Effector memory CD8-positive, alpha-beta T cell (primary cell): ENCODE results near the gene RABGEF1.
"Not testable (repeated sequence)": the region's sequence is repeated elsewhere in the genome, so short reads cannot be mapped to it uniquely, and the experiment has no call there.

Source experiments
- ATAC-seq: fragments of 150-1000 bp; cut with Tn5 transposase; replicated peaks from 2 replicates; pipeline ENCODE4 v1.10.0; 2021; ENCODE audit warnings: mild to moderate bottlenecking, moderate library complexity
- DNase-seq, 3 experiments: peaks; one replicate each; pipeline ENCODE4 v3.0.0; 2021
- H3K27ac Mint-ChIP-seq, 2 donors: one replicate each; pipeline ENCODE4 v1.8.0; 2022; ENCODE audit warnings: mild to moderate bottlenecking in 2 of 2, mixed read lengths in 2 of 2, moderate library complexity in 2 of 2
- H3K27me3 Mint-ChIP-seq, 2 donors: one replicate each; pipeline ENCODE4 v1.8.0; 2022; ENCODE audit warnings: mixed read lengths in 2 of 2
- H3K36me3 Mint-ChIP-seq: one replicate; pipeline ENCODE4 v1.8.0; 2022; ENCODE audit warnings: mild to moderate bottlenecking, moderate library complexity, mixed read lengths; ENCODE audit not compliant: insufficient read depth
- H3K4me1 Mint-ChIP-seq, 2 donors: one replicate each; pipeline ENCODE4 v1.8.0; 2022; ENCODE audit warnings: low read depth in 2 of 2, mixed read lengths in 2 of 2
- H3K4me3 Mint-ChIP-seq, 2 donors: one replicate each; pipeline ENCODE4 v1.8.0; 2022; ENCODE audit warnings: mild to moderate bottlenecking in 2 of 2, mixed read lengths in 2 of 2, moderate library complexity in 2 of 2
- H3K9me3 Mint-ChIP-seq, 2 donors: one replicate each; pipeline ENCODE4 v1.8.0; 2022; ENCODE audit warnings: mixed read lengths in 2 of 2

Gene RABGEF1

GRCh38 chr7:66716634-66717033, 23.9 kb upstream of the RABGEF1 start:
- not testable (repeated sequence) for H3K27ac Mint-ChIP-seq, H3K9me3 Mint-ChIP-seq, H3K4me1 Mint-ChIP-seq, H3K36me3 Mint-ChIP-seq, DNase-seq, H3K27me3 Mint-ChIP-seq, ATAC-seq, H3K4me3 Mint-ChIP-seq

GRCh38 chr7:66720561-66720960, 20.0 kb upstream of the RABGEF1 start:
- Mint-ChIP-seq H3K36me3 (peaks cover 4% of the 10 kb centered on the region), H3K4me1 (no peaks in the 10 kb centered on the region), H3K27ac (no peak overlapping the region), H3K27me3 (no peaks in the 10 kb centered on the region), H3K4me3 (no peak overlapping the region), H3K9me3 (peaks cover 0 to 2% of the 10 kb centered on the region in 2 donors)
- ATAC-seq, result no peak
- no peak for DNase-seq

GRCh38 chr7:66725843-66726242, 14.7 kb upstream of the RABGEF1 start:
- no peak overlapping the region for H3K27ac Mint-ChIP-seq

GRCh38 chr7:66727058-66727457, 13.5 kb upstream of the RABGEF1 start:
- H3K36me3 Mint-ChIP-seq, result no peaks in the 10 kb centered on the region
- ATAC-seq (no peak), DNase-seq (no peak)
- H3K9me3 Mint-ChIP-seq, result peaks cover 0 to 2% of the 10 kb centered on the region in 2 donors
- H3K27me3 Mint-ChIP-seq, result no peaks in the 10 kb centered on the region
- no peak overlapping the region for H3K27ac Mint-ChIP-seq
- H3K4me3 Mint-ChIP-seq, result no peak overlapping the region
- H3K4me1 Mint-ChIP-seq, result no peaks in the 10 kb centered on the region

More at GRCh38 chr7:66725843-66726242, 14.7 kb upstream of the RABGEF1 start:
- no peaks in the 10 kb centered on the region for H3K36me3 Mint-ChIP-seq
- peaks cover 0 to 2% of the 10 kb centered on the region in 2 donors for H3K9me3 Mint-ChIP-seq
- no peak for ATAC-seq
- H3K27me3 Mint-ChIP-seq, result no peaks in the 10 kb centered on the region
- no peak for DNase-seq
- H3K4me1 Mint-ChIP-seq, result no peaks in the 10 kb centered on the region
- H3K4me3 Mint-ChIP-seq, result no peak overlapping the region

GRCh38 chr7:66728571-66728970, 12.0 kb upstream of the RABGEF1 start:
- H3K4me1 Mint-ChIP-seq, result no peaks in the 10 kb centered on the region
- peak overlapping the region in 1 of 2 donors; percentile 53 for H3K27ac Mint-ChIP-seq

GRCh38 chr7:66729274-66729673, 11.3 kb upstream of the RABGEF1 start:
- DNase-seq (no peak), ATAC-seq (no peak)
- peak overlapping the region in 1 of 2 donors; percentile 41 for H3K27ac Mint-ChIP-seq
- peaks cover 4% of the 10 kb centered on the region for H3K36me3 Mint-ChIP-seq
- H3K4me1 Mint-ChIP-seq, result no peaks in the 10 kb centered on the region
- no peaks in the 10 kb centered on the region for H3K9me3 Mint-ChIP-seq
- H3K27me3 Mint-ChIP-seq, result no peaks in the 10 kb centered on the region
- H3K4me3 Mint-ChIP-seq, result no peak overlapping the region

More at GRCh38 chr7:66728571-66728970, 12.0 kb upstream of the RABGEF1 start:
- ATAC-seq (no peak), DNase-seq (no peak)
- peaks cover 0 to 2% of the 10 kb centered on the region in 2 donors for H3K9me3 Mint-ChIP-seq
- H3K4me3 Mint-ChIP-seq, result no peak overlapping the region
- peaks cover 4% of the 10 kb centered on the region for H3K36me3 Mint-ChIP-seq
- no peaks in the 10 kb centered on the region for H3K27me3 Mint-ChIP-seq

GRCh38 chr7:66731986-66732385, 8.5 kb upstream of the RABGEF1 start:
- H3K36me3 Mint-ChIP-seq, result peaks cover 4% of the 10 kb centered on the region
- DNase-seq, result no peak
- H3K9me3 Mint-ChIP-seq, result peaks cover 3 to 8% of the 10 kb centered on the region in 2 donors
- no peak for ATAC-seq
- peaks cover 13 to 16% of the 10 kb centered on the region in 2 donors for H3K4me1 Mint-ChIP-seq
- no peak overlapping the region for H3K27ac Mint-ChIP-seq
- no peaks in the 10 kb centered on the region for H3K27me3 Mint-ChIP-seq
- H3K4me3 Mint-ChIP-seq, result no peak overlapping the region

- peaks cover 4% of the 10 kb centered on the region for H3K36me3 Mint-ChIP-seq
- ATAC-seq (no peak), DNase-seq (no peak)
- H3K9me3 Mint-ChIP-seq, result peaks cover 3 to 8% of the 10 kb centered on the region in 2 donors
- peaks cover 16 to 21% of the 10 kb centered on the region in 2 donors for H3K4me1 Mint-ChIP-seq
- H3K27ac Mint-ChIP-seq, result no peak overlapping the region
- no peaks in the 10 kb centered on the region for H3K27me3 Mint-ChIP-seq
- H3K4me3 Mint-ChIP-seq, result no peak overlapping the region
These were observed 8.1 kb upstream of the RABGEF1 start for GRCh38 chr7:66732439-66732838.

GRCh38 chr7:66734006-66734405, 6.5 kb upstream of the RABGEF1 start:
- H3K27ac Mint-ChIP-seq, result no peak overlapping the region

GRCh38 chr7:66735154-66735553, 5.4 kb upstream of the RABGEF1 start:
- H3K9me3 Mint-ChIP-seq, result peaks cover 3 to 8% of the 10 kb centered on the region in 2 donors
- no peak overlapping the region for H3K4me3 Mint-ChIP-seq
- ATAC-seq (no peak), DNase-seq (no peak)
- H3K27ac Mint-ChIP-seq, result peak overlapping the region in 1 of 2 donors; percentile 54
- no peaks in the 10 kb centered on the region for H3K27me3 Mint-ChIP-seq
- peaks cover 8% of the 10 kb centered on the region for H3K36me3 Mint-ChIP-seq
- peaks cover 20 to 27% of the 10 kb centered on the region in 2 donors for H3K4me1 Mint-ChIP-seq

More at GRCh38 chr7:66734006-66734405, 6.5 kb upstream of the RABGEF1 start:
- H3K36me3 Mint-ChIP-seq, result peaks cover 4% of the 10 kb centered on the region
- no peak overlapping the region for H3K4me3 Mint-ChIP-seq
- ATAC-seq (no peak), DNase-seq (no peak)
- H3K27me3 Mint-ChIP-seq, result no peaks in the 10 kb centered on the region
- peaks cover 3 to 8% of the 10 kb centered on the region in 2 donors for H3K9me3 Mint-ChIP-seq
- peaks cover 16 to 22% of the 10 kb centered on the region in 2 donors for H3K4me1 Mint-ChIP-seq

- Mint-ChIP-seq H3K4me1 (peaks cover 23 to 28% of the 10 kb centered on the region in 2 donors), H3K27me3 (no peaks in the 10 kb centered on the region), H3K27ac (peak overlapping the region in 1 of 2 donors; percentile 32), H3K9me3 (peaks cover 3 to 8% of the 10 kb centered on the region in 2 donors), H3K4me3 (no peak overlapping the region), H3K36me3 (peaks cover 13% of the 10 kb centered on the region)
- DNase-seq, result no peak
- no peak for ATAC-seq
These were observed 4.7 kb upstream of the RABGEF1 start for GRCh38 chr7:66735850-66736249.

GRCh38 chr7:66736892-66737291, 3.6 kb upstream of the RABGEF1 start:
- Mint-ChIP-seq H3K4me1 (peaks cover 26 to 32% of the 10 kb centered on the region in 2 donors), H3K4me3 (peak overlapping the region in 1 of 2 donors; percentile 32), H3K9me3 (peaks cover 3 to 8% of the 10 kb centered on the region in 2 donors), H3K27ac (peak overlapping the region in 1 of 2 donors; percentile 45), H3K36me3 (peaks cover 21% of the 10 kb centered on the region), H3K27me3 (no peaks in the 10 kb centered on the region)
- DNase-seq (no peak), ATAC-seq (no peak)

- H3K27me3 Mint-ChIP-seq, result no peaks in the 10 kb centered on the region
- peaks cover 20% of the 10 kb centered on the region for H3K36me3 Mint-ChIP-seq
- no peak overlapping the region for H3K4me3 Mint-ChIP-seq
- peaks cover 30 to 39% of the 10 kb centered on the region in 2 donors for H3K4me1 Mint-ChIP-seq
- H3K9me3 Mint-ChIP-seq, result peaks cover 3 to 8% of the 10 kb centered on the region in 2 donors
- H3K27ac Mint-ChIP-seq, result peak overlapping the region in 1 of 2 donors; percentile 41
- DNase-seq, result no peak
- ATAC-seq, result no peak
These were observed 2.9 kb upstream of the RABGEF1 start for GRCh38 chr7:66737667-66738066.

GRCh38 chr7:66739477-66739876, 1.1 kb upstream of the RABGEF1 start:
- H3K27ac Mint-ChIP-seq, result peak overlapping the region; percentile 98 to 99
- ATAC-seq (no peak), DNase-seq (no peak)
- H3K4me1 Mint-ChIP-seq, result peaks cover 30 to 46% of the 10 kb centered on the region in 2 donors
- peak overlapping the region; percentile 95 to 97 for H3K4me3 Mint-ChIP-seq
- peaks cover 25% of the 10 kb centered on the region for H3K36me3 Mint-ChIP-seq
- H3K9me3 Mint-ChIP-seq, result peaks cover 3 to 8% of the 10 kb centered on the region in 2 donors
- no peaks in the 10 kb centered on the region for H3K27me3 Mint-ChIP-seq
